Gastroesophageal sphincter (tissue), 3 donors: ENCODE data around the gene SH3BP2.

Experiments used
- POLR2A ChIP-seq, 2 donors: fragments of 450-650 bp; IDR thresholded peaks; one replicate each; pipeline ENCODE4 v1.6.1; 2017; ENCODE audit warnings: antibody characterized with exemption in 2 of 2, mild to moderate bottlenecking in 2 of 2, moderate library complexity in 1 of 2
- POLR2AphosphoS5 ChIP-seq: sonication (generic); formaldehyde crosslinking; IDR thresholded peaks from one replicate; pipeline ENCODE4 v1.6.1; 2017; ENCODE audit warnings: antibody characterized with exemption
- TF ChIP-seq, protein P1 (sequence below), 4 experiments: fragments of 200-600 bp in 2 of 4; fragments of 450-650 bp in 2 of 4; sonication (generic) in 1 of 4; IDR thresholded peaks; one replicate each; pipeline ENCODE4 v1.5.1; 2017 to 2019; ENCODE audit warnings: antibody characterized with exemption in 4 of 4, mild to moderate bottlenecking in 2 of 4, moderate library complexity in 2 of 4

DNA sequence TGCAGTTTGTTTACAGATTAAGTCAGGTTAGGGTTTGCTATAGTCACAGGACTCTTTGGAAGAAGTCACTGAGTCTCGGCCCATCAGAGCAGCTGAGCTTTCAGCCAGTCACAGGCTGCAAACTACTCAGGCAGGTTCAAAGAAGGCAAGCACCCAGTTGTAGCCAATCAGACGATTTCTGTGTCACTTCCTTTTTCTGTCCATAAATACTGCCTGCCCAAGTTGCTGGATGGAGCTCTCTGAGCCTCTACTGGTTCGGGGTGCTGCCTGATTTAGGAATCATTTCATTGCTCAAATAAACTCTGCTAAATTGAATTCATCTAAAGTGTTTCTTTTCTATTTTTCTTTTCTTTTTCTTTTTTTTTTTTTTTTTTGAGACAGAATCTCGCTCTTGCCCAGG is 7.3 kb upstream of the SH3BP2 start:
- TF ChIP-seq, protein P1, sequence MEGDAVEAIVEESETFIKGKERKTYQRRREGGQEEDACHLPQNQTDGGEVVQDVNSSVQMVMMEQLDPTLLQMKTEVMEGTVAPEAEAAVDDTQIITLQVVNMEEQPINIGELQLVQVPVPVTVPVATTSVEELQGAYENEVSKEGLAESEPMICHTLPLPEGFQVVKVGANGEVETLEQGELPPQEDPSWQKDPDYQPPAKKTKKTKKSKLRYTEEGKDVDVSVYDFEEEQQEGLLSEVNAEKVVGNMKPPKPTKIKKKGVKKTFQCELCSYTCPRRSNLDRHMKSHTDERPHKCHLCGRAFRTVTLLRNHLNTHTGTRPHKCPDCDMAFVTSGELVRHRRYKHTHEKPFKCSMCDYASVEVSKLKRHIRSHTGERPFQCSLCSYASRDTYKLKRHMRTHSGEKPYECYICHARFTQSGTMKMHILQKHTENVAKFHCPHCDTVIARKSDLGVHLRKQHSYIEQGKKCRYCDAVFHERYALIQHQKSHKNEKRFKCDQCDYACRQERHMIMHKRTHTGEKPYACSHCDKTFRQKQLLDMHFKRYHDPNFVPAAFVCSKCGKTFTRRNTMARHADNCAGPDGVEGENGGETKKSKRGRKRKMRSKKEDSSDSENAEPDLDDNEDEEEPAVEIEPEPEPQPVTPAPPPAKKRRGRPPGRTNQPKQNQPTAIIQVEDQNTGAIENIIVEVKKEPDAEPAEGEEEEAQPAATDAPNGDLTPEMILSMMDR (IDR thresholded peaks at IDR 0.05), result no peak
- no peak for TF ChIP-seq POLR2AphosphoS5
- TF ChIP-seq POLR2A (IDR thresholded peaks at IDR 0.05), result no peak
